ENCODE measurements around the gene KAT6B. TPM values are rescaled to one million over a fixed set of nuclear protein-coding genes. Genes with fewer than 3 reads are reported as not detected.

KAT6B gene
- total RNA-seq, 1 donor from 2014 or later, result 15.6 TPM

- DNase-seq (ENCODE audit: extremely low read depth, low read depth, low spot score), result no peak
These were observed 181.2 kb downstream of the KAT6B start for GRCh38 chr10:75007646-75008045.

- DNase-seq (ENCODE audit: extremely low read depth, low read depth, low spot score), result no peak
These were observed 182.6 kb downstream of the KAT6B start for GRCh38 chr10:75008952-75009351.

- no peak for DNase-seq (ENCODE audit: extremely low read depth, low read depth, low spot score)
These were observed 183.0 kb downstream of the KAT6B start for GRCh38 chr10:75009426-75009825.

DNA sequence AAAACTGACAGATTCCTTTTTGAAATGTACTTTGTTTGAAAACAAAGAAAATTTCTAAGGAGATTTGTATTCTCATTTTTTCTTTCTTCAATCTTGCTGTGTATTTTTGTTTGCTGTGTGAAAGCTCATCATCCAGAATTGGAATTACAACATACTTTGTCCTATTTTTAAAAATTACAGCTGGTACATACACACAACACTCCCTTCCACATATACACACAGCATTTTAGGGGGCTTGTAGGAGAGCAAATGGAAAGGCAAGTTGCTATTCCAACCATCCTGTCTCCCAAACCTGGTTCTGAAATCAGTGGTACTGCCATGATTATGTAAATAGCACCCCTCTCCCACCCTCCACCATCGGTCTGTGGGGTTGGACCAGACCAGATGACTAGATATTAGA is 184.0 kb downstream of the KAT6B start:
- DNase-seq (ENCODE audit: extremely low read depth, low read depth, low spot score), result no peak

DNA sequence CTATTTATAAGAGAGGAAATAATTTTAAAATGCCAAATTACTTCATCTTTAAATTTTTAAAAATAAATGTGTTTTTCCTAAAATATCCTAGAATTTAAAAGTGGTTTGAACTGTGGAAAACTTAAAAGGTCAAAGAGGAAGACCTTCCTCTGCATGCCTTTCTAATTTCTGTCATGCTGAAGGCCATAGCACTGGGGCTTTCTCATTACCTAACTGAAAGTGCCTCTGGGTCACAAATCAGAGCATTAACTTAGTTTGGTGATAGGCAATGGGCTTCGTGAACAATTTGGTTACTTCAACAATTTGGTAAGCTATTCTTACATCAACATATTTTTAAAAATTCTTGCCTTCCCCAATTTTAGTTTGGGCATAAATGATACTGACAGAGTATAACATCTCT is 184.8 kb downstream of the KAT6B start:
- DNase-seq (ENCODE audit: extremely low read depth, low read depth, low spot score), result no peak

DNA sequence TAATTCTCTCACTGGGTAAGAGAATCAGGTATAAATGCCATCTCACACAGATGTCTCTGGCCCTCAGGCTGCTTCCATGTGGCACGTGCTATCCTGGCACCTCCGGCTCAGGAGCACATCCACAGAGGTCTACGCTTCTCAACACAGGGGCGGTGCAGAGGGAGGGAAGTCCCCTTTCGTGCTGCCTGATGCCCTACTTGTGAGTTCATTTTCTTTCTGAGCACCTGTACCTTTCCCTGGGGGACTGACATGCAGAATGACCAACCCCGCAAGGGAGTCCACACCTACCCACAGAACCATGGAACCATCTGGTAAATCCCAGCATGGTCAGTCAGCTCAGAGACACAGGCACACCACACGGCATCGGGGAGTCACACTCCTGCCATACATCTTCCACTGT is 186.1 kb downstream of the KAT6B start:
- DNase-seq (ENCODE audit: extremely low read depth, low read depth, low spot score), result no peak

GRCh38 chr10:75013007-75013406 is 186.6 kb downstream of the KAT6B start:
- no peak for DNase-seq (ENCODE audit: extremely low read depth, low read depth, low spot score)

GRCh38 chr10:75013522-75013921 is 187.1 kb downstream of the KAT6B start:
- no peak for DNase-seq (ENCODE audit: extremely low read depth, low read depth, low spot score)

GRCh38 chr10:75014516-75015230 is 188.3 kb downstream of the KAT6B start:
- DNase-seq (ENCODE audit: extremely low read depth, low read depth, low spot score), result no peak

- no peak for DNase-seq (ENCODE audit: extremely low read depth, low read depth, low spot score)
These were observed 189.0 kb downstream of the KAT6B start for GRCh38 chr10:75015442-75015841.

GRCh38 chr10:75016325-75016724 is 189.9 kb downstream of the KAT6B start:
- DNase-seq (ENCODE audit: extremely low read depth, low read depth, low spot score), result no peak

DNA sequence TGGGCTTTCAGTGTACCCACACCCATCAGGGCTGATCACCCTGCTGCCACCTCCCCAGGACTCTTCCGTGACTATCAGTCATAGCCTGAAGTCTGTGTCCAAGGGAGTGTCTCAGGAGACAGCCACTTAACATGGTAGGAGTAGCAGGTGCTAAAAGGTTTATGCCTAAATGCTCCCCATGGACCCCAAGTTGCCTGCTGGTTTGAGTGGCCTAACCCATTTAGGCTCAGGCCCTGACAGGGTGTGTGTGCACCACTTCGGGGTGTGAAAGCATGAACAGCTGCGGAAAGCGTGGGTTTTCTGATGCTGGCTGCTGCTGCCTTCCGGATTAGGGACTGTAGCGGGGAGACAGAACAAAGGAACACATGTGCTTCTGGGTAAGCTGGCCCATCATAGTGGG is 191.9 kb downstream of the KAT6B start:
- no peak for DNase-seq (ENCODE audit: extremely low read depth, low read depth, low spot score)

- DNase-seq (ENCODE audit: extremely low read depth, low read depth, low spot score), result no peak
These were observed 192.4 kb downstream of the KAT6B start for GRCh38 chr10:75018686-75019307.

DNA sequence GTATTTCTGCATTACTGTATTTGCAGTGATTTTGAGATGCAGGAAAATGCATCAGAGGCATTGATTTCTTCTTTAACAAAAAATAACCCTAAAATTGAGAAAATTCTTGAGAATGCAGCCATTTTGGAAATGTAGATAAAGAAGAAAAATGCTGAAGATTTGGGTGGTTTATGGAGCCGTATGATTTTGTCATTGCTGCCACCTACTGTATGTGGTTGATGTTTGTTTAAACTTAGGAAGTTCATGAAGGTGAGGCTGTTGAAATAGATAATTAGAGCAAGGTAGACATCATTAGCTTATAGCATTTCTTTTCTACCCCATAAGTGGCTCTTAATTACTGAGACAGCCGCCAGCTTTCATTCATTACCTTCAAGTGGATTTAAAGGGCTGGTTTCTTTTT is 193.0 kb downstream of the KAT6B start:
- peak; percentile 14 for DNase-seq (ENCODE audit: extremely low read depth, low read depth, low spot score)

DNA sequence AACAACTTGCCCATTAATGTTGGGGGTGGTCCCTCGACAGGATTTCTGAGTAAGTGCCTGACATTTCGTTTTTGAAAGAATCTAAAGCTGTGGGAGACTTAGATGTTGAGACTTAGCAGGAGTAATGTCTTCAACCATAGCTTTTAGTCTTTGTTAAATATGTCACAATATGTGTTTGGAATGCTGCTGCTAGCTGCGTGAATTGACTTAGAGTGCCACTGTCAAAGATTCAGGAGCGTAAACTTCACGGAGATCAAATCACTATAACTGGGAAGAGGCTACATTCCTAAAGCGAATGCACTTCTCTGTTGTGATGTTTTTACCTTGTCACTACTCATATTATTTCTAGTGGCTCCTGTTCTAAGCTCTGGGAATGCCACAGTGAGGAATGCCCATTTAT is 193.8 kb downstream of the KAT6B start:
- no peak for DNase-seq (ENCODE audit: extremely low read depth, low read depth, low spot score)

DNA sequence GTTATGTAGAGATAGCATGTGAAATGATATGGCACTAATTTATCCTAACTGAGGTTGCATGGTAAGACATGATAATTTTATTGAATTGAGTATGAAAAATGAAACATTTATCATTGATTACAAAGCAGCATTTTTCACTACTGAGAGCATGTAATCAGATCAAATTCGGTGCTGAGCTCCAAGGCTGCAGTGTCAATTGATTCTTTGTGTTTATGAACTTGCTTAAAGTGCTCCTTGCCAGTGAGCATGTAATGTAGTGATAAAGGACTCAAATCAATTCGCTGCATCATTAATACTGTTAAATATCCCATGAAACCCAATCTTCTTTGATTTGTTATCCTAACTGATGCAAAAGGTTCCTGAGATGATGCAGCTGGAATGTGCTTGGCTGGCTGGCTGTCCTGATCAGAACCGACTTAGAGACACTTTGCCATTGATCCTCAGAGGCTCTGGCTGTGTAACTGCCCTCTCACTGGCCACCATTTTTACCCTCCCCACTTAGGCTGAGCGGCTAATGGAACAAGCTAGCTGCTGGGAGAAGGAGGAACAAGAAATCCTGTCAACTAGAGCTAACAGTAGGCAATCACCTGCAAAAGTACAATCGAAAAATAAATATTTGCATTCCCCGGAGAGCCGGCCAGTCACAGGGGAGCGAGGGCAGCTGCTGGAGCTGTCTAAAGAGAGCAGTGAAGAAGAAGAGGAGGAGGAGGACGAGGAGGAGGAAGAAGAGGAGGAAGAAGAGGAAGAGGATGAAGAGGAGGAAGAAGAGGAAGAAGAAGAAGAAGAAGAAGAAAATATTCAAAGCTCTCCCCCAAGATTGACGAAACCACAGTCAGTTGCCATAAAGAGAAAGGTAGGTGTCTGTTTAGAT is 195.2 kb downstream of the KAT6B start:
- no peak for DNase-seq (ENCODE audit: extremely low read depth, low read depth, low spot score)

- DNase-seq (ENCODE audit: extremely low read depth, low read depth, low spot score), result no peak
These were observed 196.7 kb downstream of the KAT6B start for GRCh38 chr10:75023074-75023473.

DNA sequence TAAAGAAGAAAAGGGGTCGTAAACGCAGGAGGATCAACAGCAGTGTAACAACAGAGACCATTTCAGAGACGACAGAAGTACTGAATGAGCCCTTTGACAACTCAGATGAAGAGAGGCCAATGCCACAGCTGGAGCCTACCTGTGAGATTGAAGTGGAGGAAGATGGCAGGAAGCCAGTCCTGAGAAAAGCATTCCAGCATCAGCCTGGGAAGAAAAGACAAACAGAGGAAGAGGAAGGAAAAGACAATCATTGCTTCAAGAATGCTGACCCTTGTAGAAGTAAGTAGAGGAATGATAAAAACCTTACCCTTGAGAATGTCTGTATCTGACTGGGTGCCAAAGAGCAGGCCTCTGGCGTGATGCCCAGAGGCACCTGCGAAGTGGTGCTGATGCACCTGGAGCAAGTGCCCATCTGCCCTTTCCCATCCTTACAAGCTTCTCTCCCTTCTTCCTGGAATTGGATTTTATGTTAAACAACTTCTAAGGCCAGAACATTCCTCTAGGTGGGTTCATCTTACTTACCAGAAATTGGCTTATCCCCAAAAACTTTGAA is 198.6 kb downstream of the KAT6B start:
- DNase-seq (ENCODE audit: extremely low read depth, low read depth, low spot score), result no peak

GRCh38 chr10:75028049-75028448 is 201.6 kb downstream of the KAT6B start:
- no peak for DNase-seq (ENCODE audit: extremely low read depth, low read depth, low spot score)

DNA sequence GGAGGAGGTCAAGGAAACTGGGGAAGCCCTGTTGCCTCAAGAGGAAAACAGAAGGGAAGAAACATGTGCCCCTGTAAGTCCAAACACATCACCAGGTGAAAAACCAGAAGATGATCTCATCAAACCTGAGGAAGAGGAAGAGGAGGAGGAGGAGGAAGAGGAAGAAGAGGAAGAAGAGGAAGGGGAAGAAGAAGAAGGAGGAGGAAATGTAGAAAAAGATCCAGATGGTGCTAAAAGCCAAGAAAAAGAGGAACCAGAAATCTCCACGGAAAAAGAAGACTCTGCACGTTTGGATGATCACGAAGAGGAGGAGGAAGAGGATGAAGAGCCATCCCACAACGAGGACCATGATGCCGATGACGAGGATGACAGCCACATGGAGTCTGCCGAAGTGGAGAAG is 202.3 kb downstream of the KAT6B start:
- DNase-seq (ENCODE audit: extremely low read depth, low read depth, low spot score), result no peak

DNA sequence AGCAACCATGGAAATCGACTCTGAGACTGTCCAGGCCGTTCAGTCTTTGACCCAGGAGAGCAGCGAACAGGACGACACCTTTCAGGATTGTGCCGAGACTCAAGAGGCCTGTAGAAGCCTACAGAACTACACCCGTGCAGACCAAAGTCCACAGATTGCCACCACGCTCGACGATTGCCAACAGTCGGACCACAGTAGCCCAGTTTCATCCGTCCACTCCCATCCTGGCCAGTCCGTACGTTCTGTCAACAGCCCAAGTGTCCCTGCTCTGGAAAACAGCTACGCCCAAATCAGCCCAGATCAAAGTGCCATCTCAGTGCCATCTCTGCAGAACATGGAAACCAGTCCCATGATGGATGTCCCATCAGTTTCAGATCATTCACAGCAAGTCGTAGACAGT is 203.0 kb downstream of the KAT6B start:
- no peak for DNase-seq (ENCODE audit: extremely low read depth, low read depth, low spot score)

All from glomerular endothelial cell (primary cell).